Spleen (tissue), 11 donors: ENCODE data around the gene TSPAN15. TPM values are rescaled to one million over a fixed set of nuclear protein-coding genes. Genes with fewer than 3 reads are reported as not detected.
A peak's percentile ranks its signal among the peaks of the same experiment; 100 is the strongest.

Experiments
- DNase-seq: peaks from one replicate; pipeline ENCODE4 v3.0.0-alpha.2; 2020
- H3K27ac ChIP-seq, 8 donors: fragments of 200-600 bp; sonication (generic) in 7 of 8; 1 replicate in 4 of 8; 2 replicates in 4 of 8; pipeline versions ENCODE4 v1.5.0 to v1.8.0; 2016 to 2021; ENCODE audit warnings: inconsistent platforms in 4 of 8, mild to moderate bottlenecking in 4 of 8, moderate library complexity in 1 of 8
- H3K27me3 ChIP-seq, 7 donors: fragments of 200-600 bp; sonication (generic) in 6 of 7; replicated peaks in 1 of 7; 1 replicate in 4 of 7; 2 replicates in 3 of 7; pipeline versions ENCODE4 v1.5.0 to v1.8.0; 2016 to 2021; ENCODE audit warnings: inconsistent platforms in 3 of 7, mild to moderate bottlenecking in 1 of 7
- H3K36me3 ChIP-seq, 6 donors: fragments of 200-600 bp; sonication (generic) in 5 of 6; 1 replicate in 4 of 6; 2 replicates in 2 of 6; pipeline versions ENCODE4 v1.5.0 to v1.8.0; 2016 to 2021; ENCODE audit warnings: inconsistent platforms in 2 of 6
- H3K4me1 ChIP-seq, 6 donors: fragments of 200-600 bp; sonication (generic) in 5 of 6; 1 replicate in 3 of 6; 2 replicates in 3 of 6; pipeline versions ENCODE4 v1.5.0 to v1.8.0; 2016 to 2021; ENCODE audit warnings: inconsistent platforms in 3 of 6
- H3K4me3 ChIP-seq, 8 donors: fragments of 200-600 bp; sonication (generic) in 7 of 8; 1 replicate in 4 of 8; 2 replicates in 4 of 8; pipeline versions ENCODE4 v1.5.0 to v1.8.0; 2016 to 2021; ENCODE audit warnings: inconsistent platforms in 4 of 8, mild to moderate bottlenecking in 4 of 8, moderate library complexity in 2 of 8
- H3K9me3 ChIP-seq, 8 donors: fragments of 200-600 bp; sonication (generic) in 7 of 8; 1 replicate in 4 of 8; 2 replicates in 4 of 8; pipeline versions ENCODE4 v1.5.0 to v1.8.0; 2016 to 2021; ENCODE audit warnings: inconsistent platforms in 4 of 8
- CTCF ChIP-seq, 11 experiments: fragments of 200-600 bp in 7 of 11; fragments of 450-650 bp in 4 of 11; sonication (generic) in 4 of 11; IDR thresholded peaks in 8 of 11; conservative IDR thresholded peaks in 3 of 11; 1 replicate in 7 of 11; 2 replicates in 4 of 11; pipeline versions ENCODE4 v1.4.0 to v1.8.0; 2016 to 2021; ENCODE audit warnings: antibody characterized with exemption in 11 of 11, inconsistent platforms in 4 of 11, mild to moderate bottlenecking in 1 of 11
- POLR2A ChIP-seq, 3 donors: fragments of 450-650 bp; IDR thresholded peaks; one replicate each; pipeline ENCODE4 v1.5.1; 2017; ENCODE audit warnings: antibody characterized with exemption in 3 of 3, mild to moderate bottlenecking in 1 of 3
- POLR2AphosphoS5 ChIP-seq, 3 donors: sonication (generic); formaldehyde crosslinking; IDR thresholded peaks; one replicate each; pipeline ENCODE4 v1.5.1; 2017; ENCODE audit warnings: antibody characterized with exemption in 3 of 3
- WGBS, 5 donors: extraction: QIAGEN DNeasy Blood & Tissue Kit in 3 of 5; methylation state at CpG; one replicate each; pipeline versions ENCODE4 v1.1.5 to v1.1.7; 2013 to 2018; 5-methylcytosine and 5-hydroxymethylcytosine counted together
- intact Hi-C: fragments of 100-400 bp; cut with DNase I; formaldehyde crosslinking; loops from one replicate; pipeline ENCODE4 v1.15.0; 2023; ENCODE audit warnings: low total_unique reads
- polyA plus RNA-seq, 3 donors: library from polyadenylated mRNA; stranded (reverse); fragments of 200-250 nt; gene quantifications; one replicate each; pipeline ENCODE4 v1.2.1, GENCODE V29; 2013
- total RNA-seq, 7 donors: library from RNA; depleted of rRNA in 3 of 7; stranded (reverse); fragments of >200 nt in 3 of 7; fragmentation: NEBNext Ultra II Directional in 4 of 7; extraction: Animal tissue kit (Norgen Biotek cat#: 25700) in 4 of 7; gene quantifications; one replicate each; pipeline versions ENCODE4 v1.1.0 to v1.2.1, GENCODE V29; 2016 to 2021
- donor health status: healthy with polysubstance abuse.
- donor health status: DM: no; HTN: no; CAD: no; lungs with moderate emphysema.
- donor health status: DM: no; HTN: no; CAD: no.
- donor health status: Bipolar disorder and iron deficiency.
- donor health status: healthy.
- donor health status: DM: no; HTN: no; CAD: no.
- donor health status: DM: yes; HTN: yes; CAD: no.

Gene TSPAN15
- total and polyA plus RNA-seq, 10 donors: 13.5 to 68.4 (median 41.3) TPM

GRCh38 chr10:69496352-69497230, 45.3 kb downstream of the TSPAN15 start:
- peaks cover 0 to 24% (median 0%) of the 10 kb centered on the region in 6 donors for H3K36me3 ChIP-seq
- DNase-seq: peak; percentile 40
- H3K27ac ChIP-seq: no peak overlapping the region
- intact Hi-C loops: no loop called here
- peaks cover 0 to 30% (median 8%) of the 10 kb centered on the region in 6 donors for H3K4me1 ChIP-seq
- no peak overlapping the region for H3K4me3 ChIP-seq
- H3K27me3 ChIP-seq: no peaks in the 10 kb centered on the region
- 77 to 89% (median 81%) methylated on average over 5 to 6 of the region's 6 CpGs for WGBS, 5 donors
- H3K9me3 ChIP-seq: no peaks in the 10 kb centered on the region
- TF ChIP-seq POLR2AphosphoS5 (IDR thresholded peaks at IDR 0.05): no peak
- TF ChIP-seq CTCF (IDR thresholded peaks at IDR 0.05 in 8 of 11, conservative IDR thresholded peaks at IDR 0.05 in 3 of 11): no peak
- TF ChIP-seq POLR2A (IDR thresholded peaks at IDR 0.05): no peak

- TF ChIP-seq POLR2A (IDR thresholded peaks at IDR 0.05) (no peak), CTCF (IDR thresholded peaks at IDR 0.05 in 8 of 11, conservative IDR thresholded peaks at IDR 0.05 in 3 of 11) (no peak), POLR2AphosphoS5 (IDR thresholded peaks at IDR 0.05) (no peak)
- intact Hi-C loops: no loop called here
- Histone ChIP-seq H3K4me3 (no peak overlapping the region), H3K36me3 (peaks cover 0 to 29% (median 0%) of the 10 kb centered on the region in 6 donors), H3K27ac (no peak overlapping the region), H3K9me3 (no peaks in the 10 kb centered on the region), H3K4me1 (peaks cover 0 to 27% (median 8%) of the 10 kb centered on the region in 6 donors), H3K27me3 (no peaks in the 10 kb centered on the region)
- WGBS, 5 donors: 84 to 98% (median 87%) methylated on average over 5 of the region's 5 CpGs
- DNase-seq: peak; percentile 52
Measured at GRCh38 chr10:69497231-69497561, 45.9 kb downstream of the TSPAN15 start.

DNA sequence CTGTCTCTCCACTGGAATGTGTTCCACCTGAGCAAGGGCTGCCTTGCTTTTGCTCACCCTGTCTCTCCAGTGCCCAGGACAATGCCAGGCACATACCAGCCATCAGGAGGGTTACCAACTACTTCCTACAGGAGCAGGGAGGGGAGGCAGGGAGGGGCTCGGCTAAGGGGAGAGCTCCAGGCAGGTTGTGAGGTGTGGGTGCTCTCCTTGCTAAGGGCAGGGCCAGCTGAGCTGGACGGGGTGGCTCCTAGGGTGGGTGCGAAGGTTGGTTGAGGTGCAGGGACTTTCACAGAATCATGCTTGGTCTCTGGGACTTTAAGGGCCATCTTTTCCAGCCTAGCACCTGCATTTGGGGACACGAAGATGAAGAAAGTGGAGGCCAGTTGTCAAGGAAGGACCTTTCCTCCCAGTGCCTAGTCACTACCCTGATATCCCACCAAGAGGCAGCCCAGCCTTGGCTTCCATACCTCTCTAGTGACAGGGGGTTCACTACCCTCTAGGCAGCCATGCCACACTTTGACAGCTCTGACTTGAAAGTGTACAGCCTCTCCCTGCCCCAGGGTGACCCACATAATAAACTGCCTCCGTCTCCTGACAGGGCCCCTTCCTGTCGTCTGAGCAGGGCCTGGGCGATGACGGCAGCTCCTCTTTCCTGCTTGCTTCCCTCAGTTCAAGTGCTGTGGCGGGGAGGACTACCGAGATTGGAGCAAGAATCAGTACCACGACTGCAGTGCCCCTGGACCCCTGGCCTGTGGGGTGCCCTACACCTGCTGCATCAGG, 46.5 kb downstream of the TSPAN15 start:
- Histone ChIP-seq H3K4me3 (no peak overlapping the region), H3K27ac (peak overlapping the region in 1 of 8 donors; percentile 15), H3K36me3 (peaks cover 0 to 35% (median 0%) of the 10 kb centered on the region in 6 donors), H3K9me3 (no peaks in the 10 kb centered on the region), H3K4me1 (peaks cover 0 to 21% (median 7%) of the 10 kb centered on the region in 6 donors), H3K27me3 (no peaks in the 10 kb centered on the region)
- TF ChIP-seq POLR2AphosphoS5 (IDR thresholded peaks at IDR 0.05) (peak in 2 of 3 donors; percentile 49 to 56), POLR2A (IDR thresholded peaks at IDR 0.05) (no peak), CTCF (IDR thresholded peaks at IDR 0.05 in 8 of 11, conservative IDR thresholded peaks at IDR 0.05 in 3 of 11) (no peak)
- intact Hi-C loops: no loop called here
- 37 to 44% (median 42%) methylated on average over 11 of the region's 11 CpGs for WGBS, 5 donors
- peak; percentile 75 for DNase-seq
